ENCODE measurements around the gene PCDHGA3.
"Not testable (repeated sequence)": the region's sequence is repeated elsewhere in the genome, so short reads cannot be mapped to it uniquely, and the experiment has no call there.

PCDHGA3 gene

GRCh38 chr5:141382469-141383294 lies 39.1 kb downstream of the PCDHGA3 start, which contains the start of gene PCDHGA7:
TSS of gene PCDHGA7 (plus strand) at chr5:141382742. CDS start at chr5:141382900, 158 bp downstream.
- no peak for DNase-seq (ENCODE audit: low read depth in 1 of 2, low spot score in 1 of 2)

- no peak for DNase-seq (ENCODE audit: low read depth in 1 of 2, low spot score in 1 of 2)
Observed at GRCh38 chr5:141383345-141383744, 39.7 kb downstream of the PCDHGA3 start.

GRCh38 chr5:141384471-141385267 lies 41.0 kb downstream of the PCDHGA3 start:
- DNase-seq (ENCODE audit: low read depth in 1 of 2, low spot score in 1 of 2) = no peak

- not testable (repeated sequence) for DNase-seq (ENCODE audit: low read depth in 1 of 2, low spot score in 1 of 2)
Observed at GRCh38 chr5:141387557-141388311, 44.1 kb downstream of the PCDHGA3 start, which contains the start of gene PCDHGB4. TSS of gene PCDHGB4 (plus strand) at chr5:141387698. CDS start at chr5:141387885, 187 bp downstream.

- no peak for DNase-seq (ENCODE audit: low read depth in 1 of 2, low spot score in 1 of 2)
Observed at GRCh38 chr5:141388661-141389060, 45.0 kb downstream of the PCDHGA3 start.

- no peak for DNase-seq (ENCODE audit: low read depth in 1 of 2, low spot score in 1 of 2)
Observed at GRCh38 chr5:141389153-141390042, 45.8 kb downstream of the PCDHGA3 start.

- no peak for DNase-seq (ENCODE audit: low read depth in 1 of 2, low spot score in 1 of 2)
Observed at GRCh38 chr5:141392429-141393198, 49.0 kb downstream of the PCDHGA3 start, which contains the start of gene PCDHGA8. TSS of gene PCDHGA8 (plus strand) at chr5:141392633. CDS start at chr5:141392814, 181 bp downstream.

GRCh38 chr5:141393267-141393666 lies 49.6 kb downstream of the PCDHGA3 start:
- no peak for DNase-seq (ENCODE audit: low read depth in 1 of 2, low spot score in 1 of 2)

GRCh38 chr5:141394401-141395187 lies 51.0 kb downstream of the PCDHGA3 start:
- DNase-seq (ENCODE audit: low read depth in 1 of 2, low spot score in 1 of 2) = not testable (repeated sequence)
